ENCODE data around the gene CBL. TPM values are rescaled to one million over a fixed set of nuclear protein-coding genes. Genes with fewer than 3 reads are reported as not detected.
A peak's percentile ranks its signal among the peaks of the same experiment; 100 is the strongest.

The CBL gene
- total RNA-seq, 1 experiment from 2014 or later = 35.5 TPM

- no peak overlapping the region for H3K4me3 Mint-ChIP-seq (ENCODE audit: unreplicated experiment)
- BruUV-seq (replicated peaks) = TSS peak; percentile 2
- ChIA-PET CTCF (interaction anchor here (0.5 to 1.3 kb wide), 7 partner anchors 16 to 103 kb away, joined by 3 to 6 read pairs (median 3); partner anchors contain the start of gene CBL), POLR2A (no interaction called here)
- peaks cover 70% of the 10 kb centered on the region for H3K36me3 Mint-ChIP-seq (ENCODE audit: insufficient read depth, unreplicated experiment)
- H3K27me3 Mint-ChIP-seq (ENCODE audit: insufficient read depth, unreplicated experiment) = no peaks in the 10 kb centered on the region
- DNase-seq (ENCODE audit: unreplicated experiment) = no peak
- H3K27ac Mint-ChIP-seq (ENCODE audit: low read depth, unreplicated experiment) = no peak overlapping the region
- H3K9me3 Mint-ChIP-seq (ENCODE audit: unreplicated experiment) = no peaks in the 10 kb centered on the region
- TF ChIP-seq, protein P1, sequence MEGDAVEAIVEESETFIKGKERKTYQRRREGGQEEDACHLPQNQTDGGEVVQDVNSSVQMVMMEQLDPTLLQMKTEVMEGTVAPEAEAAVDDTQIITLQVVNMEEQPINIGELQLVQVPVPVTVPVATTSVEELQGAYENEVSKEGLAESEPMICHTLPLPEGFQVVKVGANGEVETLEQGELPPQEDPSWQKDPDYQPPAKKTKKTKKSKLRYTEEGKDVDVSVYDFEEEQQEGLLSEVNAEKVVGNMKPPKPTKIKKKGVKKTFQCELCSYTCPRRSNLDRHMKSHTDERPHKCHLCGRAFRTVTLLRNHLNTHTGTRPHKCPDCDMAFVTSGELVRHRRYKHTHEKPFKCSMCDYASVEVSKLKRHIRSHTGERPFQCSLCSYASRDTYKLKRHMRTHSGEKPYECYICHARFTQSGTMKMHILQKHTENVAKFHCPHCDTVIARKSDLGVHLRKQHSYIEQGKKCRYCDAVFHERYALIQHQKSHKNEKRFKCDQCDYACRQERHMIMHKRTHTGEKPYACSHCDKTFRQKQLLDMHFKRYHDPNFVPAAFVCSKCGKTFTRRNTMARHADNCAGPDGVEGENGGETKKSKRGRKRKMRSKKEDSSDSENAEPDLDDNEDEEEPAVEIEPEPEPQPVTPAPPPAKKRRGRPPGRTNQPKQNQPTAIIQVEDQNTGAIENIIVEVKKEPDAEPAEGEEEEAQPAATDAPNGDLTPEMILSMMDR (IDR thresholded peaks at IDR 0.05; ENCODE audit: unreplicated experiment) = no peak
- no peaks in the 10 kb centered on the region for H3K4me1 Mint-ChIP-seq (ENCODE audit: insufficient read depth, unreplicated experiment)
- intact Hi-C loops (cut with micrococcal nuclease) = no loop called here
These were observed 94.2 kb downstream of the CBL start for GRCh38 chr11:119300198-119300964.

DNA sequence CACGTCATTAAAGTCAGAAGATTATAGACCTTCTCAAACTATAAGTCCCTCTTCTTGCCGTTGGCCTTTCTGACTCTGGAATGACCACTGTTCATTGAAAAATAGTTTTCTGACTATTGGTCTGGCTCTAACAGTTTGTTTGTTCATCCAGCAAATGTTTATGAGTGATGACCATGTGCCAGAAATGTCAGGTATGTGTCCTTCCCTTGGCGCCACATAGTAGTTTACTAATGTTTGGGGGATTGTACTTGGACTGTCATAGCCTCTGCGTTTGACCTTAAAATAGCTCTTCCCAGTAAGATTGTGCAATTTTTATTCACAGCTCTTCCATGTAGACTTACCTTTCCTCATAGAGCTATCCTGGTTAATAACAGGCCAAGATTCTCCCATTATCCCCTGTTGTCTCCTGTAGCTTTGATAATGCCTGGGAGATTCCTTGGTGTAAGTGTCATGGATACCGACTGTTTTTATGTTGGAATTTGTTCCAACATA, 97.1 kb downstream of the CBL start:
- peaks cover 55% of the 10 kb centered on the region for H3K36me3 Mint-ChIP-seq (ENCODE audit: insufficient read depth, unreplicated experiment)

DNA sequence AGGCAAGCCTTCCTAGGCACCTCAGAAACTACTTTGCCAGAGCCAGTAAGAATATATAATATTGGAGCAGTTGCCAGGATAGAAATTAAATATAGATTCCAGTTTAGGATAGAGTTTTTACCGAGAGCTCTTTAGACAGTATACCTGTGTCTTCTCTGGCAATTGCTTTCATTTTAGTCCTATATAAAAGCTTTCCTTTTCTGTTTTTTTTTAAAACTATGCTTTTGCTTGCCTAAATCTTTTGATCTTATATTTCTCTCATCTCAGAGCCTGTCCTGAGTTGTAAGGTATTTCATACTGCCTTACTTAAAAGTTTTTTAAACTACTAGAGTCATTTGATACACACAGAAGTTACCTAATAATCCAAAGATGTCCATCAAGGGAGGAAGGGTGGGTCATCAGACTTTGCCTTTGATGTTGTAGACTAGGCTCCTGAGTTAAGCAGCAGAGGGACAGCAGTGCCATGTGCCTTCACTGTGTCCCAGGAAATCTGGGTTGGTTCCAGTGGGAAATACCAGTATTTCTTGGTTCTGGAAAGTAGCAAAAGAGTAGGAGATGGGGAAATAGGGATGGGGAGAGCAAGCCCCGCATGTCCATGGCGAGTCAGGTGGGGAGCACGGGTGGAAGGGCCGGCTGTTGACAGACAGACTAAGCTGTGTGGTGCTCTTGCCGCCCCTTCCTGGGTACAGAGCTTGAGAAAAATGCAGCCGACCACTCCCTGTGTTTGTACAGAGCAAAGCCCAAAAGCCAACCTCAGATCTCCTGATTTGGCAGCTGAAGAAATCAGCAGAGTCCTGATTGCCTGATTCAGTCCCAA, 99.6 kb downstream of the CBL start:
- H3K27ac Mint-ChIP-seq (ENCODE audit: low read depth, unreplicated experiment) = no peak overlapping the region
- CTCF ChIA-PET = interaction anchor here (0.6 to 7.7 kb wide), 4 partner anchors 8 to 604 kb away, joined by 3 to 62 read pairs (median 4); no protein-coding TSS in a partner anchor
- H3K4me3 Mint-ChIP-seq (ENCODE audit: unreplicated experiment) = no peak overlapping the region
- no peak for DNase-seq (ENCODE audit: unreplicated experiment)
- intact Hi-C loops (cut with micrococcal nuclease) = no loop called here
- H3K27me3 Mint-ChIP-seq (ENCODE audit: insufficient read depth, unreplicated experiment) = no peaks in the 10 kb centered on the region
- peaks cover 10% of the 10 kb centered on the region for H3K4me1 Mint-ChIP-seq (ENCODE audit: insufficient read depth, unreplicated experiment)
- no peaks in the 10 kb centered on the region for H3K9me3 Mint-ChIP-seq (ENCODE audit: unreplicated experiment)
- POLR2A ChIA-PET = no interaction called here
- H3K36me3 Mint-ChIP-seq (ENCODE audit: insufficient read depth, unreplicated experiment) = peaks cover 49% of the 10 kb centered on the region
- TF ChIP-seq, protein P1 (IDR thresholded peaks at IDR 0.05; ENCODE audit: unreplicated experiment) = no peak
- no TSS peak for BruUV-seq (replicated peaks)

More for the DNA sequence above, 97.1 kb downstream of the CBL start:
- DNase-seq (ENCODE audit: unreplicated experiment) = no peak
- Mint-ChIP-seq H3K27me3 (ENCODE audit: insufficient read depth, unreplicated experiment) (no peaks in the 10 kb centered on the region), H3K9me3 (ENCODE audit: unreplicated experiment) (no peaks in the 10 kb centered on the region), H3K4me3 (ENCODE audit: unreplicated experiment) (no peak overlapping the region), H3K4me1 (ENCODE audit: insufficient read depth, unreplicated experiment) (peaks cover 10% of the 10 kb centered on the region), H3K27ac (ENCODE audit: low read depth, unreplicated experiment) (no peak overlapping the region)
- ChIA-PET POLR2A (interaction anchor here (0.6 kb wide), 1 partner anchor 219 kb away, joined by 3 read pairs; the partner anchor contains the start of gene HMBS), CTCF (interaction anchor here (1.1 to 1.9 kb wide), 2 partner anchors 98 to 177 kb away, joined by 3 to 5 read pairs; partner anchors contain the start of gene CBL)
- TF ChIP-seq, protein P1 (IDR thresholded peaks at IDR 0.05; ENCODE audit: unreplicated experiment) = no peak
- intact Hi-C loops (cut with micrococcal nuclease) = no loop called here
- BruUV-seq (replicated peaks) = no TSS peak

All from MCF 10A (cell line).